Chondrocyte (in vitro differentiated cells): ENCODE results near the gene INHA. TPM values are rescaled to one million over a fixed set of nuclear protein-coding genes. Genes with fewer than 3 reads are reported as not detected.

Experiments
- DNase-seq: peaks from one replicate; pipeline ENCODE4 v3.0.0; 2021; ENCODE audit warnings: mixed read lengths, low spot score
- H3K27ac Mint-ChIP-seq: one replicate; pipeline ENCODE4 v1.8.0; 2021; ENCODE audit warnings: mild to moderate bottlenecking, moderate library complexity, mixed read lengths; ENCODE audit not compliant: unreplicated experiment
- H3K27me3 Mint-ChIP-seq: 2 replicates; pipeline ENCODE4 v1.8.0; 2021; ENCODE audit warnings: low read depth, mixed read lengths
- H3K36me3 Mint-ChIP-seq: 2 replicates; pipeline ENCODE4 v1.8.0; 2021; ENCODE audit warnings: low read depth, mixed read lengths
- H3K4me1 Mint-ChIP-seq: 2 replicates; pipeline ENCODE4 v1.8.0; 2021; ENCODE audit warnings: low read depth, mild to moderate bottlenecking, mixed read lengths
- H3K4me3 Mint-ChIP-seq: one replicate; pipeline ENCODE4 v1.8.0; 2021; ENCODE audit warnings: mild to moderate bottlenecking, moderate library complexity, mixed read lengths; ENCODE audit not compliant: unreplicated experiment
- H3K9me3 Mint-ChIP-seq: 2 replicates; pipeline ENCODE4 v1.8.0; 2021; ENCODE audit warnings: low read depth, mixed read lengths
- total RNA-seq: library from RNA; stranded (reverse); gene quantifications from 3 replicates; pipeline ENCODE4 v1.2.1, GENCODE V29; 2021
- TF ChIP-seq, protein P1 (sequence below): fragments of 200-600 bp; sonication (generic); IDR thresholded peaks from 2 replicates; pipeline ENCODE4 v1.5.0; 2021; ENCODE audit warnings: antibody characterized with exemption, mild to moderate bottlenecking, moderate library complexity

The INHA gene
- total RNA-seq, 1 donor from 2014 or later, result 1.0 TPM

DNA sequence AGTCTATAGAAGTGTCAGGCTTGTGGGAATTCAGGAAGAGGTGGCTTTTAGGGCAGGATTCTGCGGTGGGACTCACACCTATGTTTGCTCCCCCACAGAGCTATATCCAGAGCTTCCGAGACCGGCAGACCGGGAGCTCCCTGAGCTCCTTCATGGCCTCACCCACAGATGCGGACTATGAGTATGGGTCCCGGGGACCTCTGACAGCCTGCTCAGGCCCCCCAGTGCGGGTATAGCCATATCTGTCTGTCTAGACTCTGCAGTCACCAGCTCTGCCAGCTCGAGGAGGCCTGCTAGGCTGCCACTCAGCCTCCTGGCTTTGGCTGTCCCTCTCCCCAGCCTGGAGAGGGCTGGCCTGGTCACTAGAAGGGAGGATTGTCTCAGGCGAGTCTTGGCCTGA is 22.5 kb upstream of the INHA start:
- no peak overlapping the region for H3K27ac Mint-ChIP-seq
- peaks cover 11% of the 10 kb centered on the region for H3K36me3 Mint-ChIP-seq
- TF ChIP-seq, protein P1, sequence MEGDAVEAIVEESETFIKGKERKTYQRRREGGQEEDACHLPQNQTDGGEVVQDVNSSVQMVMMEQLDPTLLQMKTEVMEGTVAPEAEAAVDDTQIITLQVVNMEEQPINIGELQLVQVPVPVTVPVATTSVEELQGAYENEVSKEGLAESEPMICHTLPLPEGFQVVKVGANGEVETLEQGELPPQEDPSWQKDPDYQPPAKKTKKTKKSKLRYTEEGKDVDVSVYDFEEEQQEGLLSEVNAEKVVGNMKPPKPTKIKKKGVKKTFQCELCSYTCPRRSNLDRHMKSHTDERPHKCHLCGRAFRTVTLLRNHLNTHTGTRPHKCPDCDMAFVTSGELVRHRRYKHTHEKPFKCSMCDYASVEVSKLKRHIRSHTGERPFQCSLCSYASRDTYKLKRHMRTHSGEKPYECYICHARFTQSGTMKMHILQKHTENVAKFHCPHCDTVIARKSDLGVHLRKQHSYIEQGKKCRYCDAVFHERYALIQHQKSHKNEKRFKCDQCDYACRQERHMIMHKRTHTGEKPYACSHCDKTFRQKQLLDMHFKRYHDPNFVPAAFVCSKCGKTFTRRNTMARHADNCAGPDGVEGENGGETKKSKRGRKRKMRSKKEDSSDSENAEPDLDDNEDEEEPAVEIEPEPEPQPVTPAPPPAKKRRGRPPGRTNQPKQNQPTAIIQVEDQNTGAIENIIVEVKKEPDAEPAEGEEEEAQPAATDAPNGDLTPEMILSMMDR, result no peak
- peaks cover 18% of the 10 kb centered on the region for H3K4me1 Mint-ChIP-seq
- no peaks in the 10 kb centered on the region for H3K27me3 Mint-ChIP-seq
- H3K9me3 Mint-ChIP-seq, result no peaks in the 10 kb centered on the region
- H3K4me3 Mint-ChIP-seq, result no peak overlapping the region
- DNase-seq, result no peak

DNA sequence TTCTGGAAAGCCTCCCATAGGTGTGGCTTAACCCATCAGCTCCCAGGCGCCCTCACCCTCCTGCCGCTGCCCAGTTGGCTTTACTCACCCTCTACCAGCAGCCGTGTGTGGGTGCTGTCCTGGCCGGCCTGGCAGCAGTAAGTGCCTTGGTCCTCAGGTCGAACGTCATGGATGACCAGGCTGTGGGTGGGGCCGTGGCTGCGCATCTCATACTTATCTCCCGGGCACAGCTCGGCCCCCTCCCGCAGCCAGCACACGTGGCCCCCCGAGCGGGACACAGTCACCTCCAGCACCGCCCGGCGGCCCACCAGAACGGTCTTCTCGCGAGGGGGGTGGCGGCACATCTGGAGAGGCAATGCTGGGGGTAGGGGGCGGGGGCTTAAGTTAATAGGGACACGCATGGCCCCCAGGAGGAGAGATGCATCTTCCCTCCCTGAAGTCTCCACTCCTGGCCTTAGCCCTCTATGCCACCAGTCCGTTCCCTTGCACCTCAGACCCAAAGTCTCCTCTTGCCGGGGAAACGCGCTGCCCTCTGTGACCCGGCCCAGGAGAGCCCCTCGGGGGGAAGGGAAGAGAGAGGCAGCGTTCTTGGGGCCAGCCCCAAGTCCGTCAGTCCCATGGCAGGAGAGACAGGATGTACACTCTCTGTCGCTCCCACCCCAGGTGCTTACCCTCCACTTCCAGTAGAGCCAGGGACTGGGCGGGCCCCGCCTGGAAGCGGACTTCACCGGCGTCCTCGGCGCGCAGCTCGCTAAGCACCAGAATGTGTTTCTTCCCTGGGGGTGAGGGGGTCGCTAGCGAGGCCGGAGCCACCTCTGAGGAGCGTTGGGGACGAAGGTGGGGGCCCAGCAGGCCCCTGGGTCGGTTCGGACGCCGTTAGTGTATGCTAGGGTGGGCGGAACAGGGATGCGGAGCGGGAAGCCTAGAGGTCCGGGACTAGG is 20.4 kb upstream of the INHA start:
- no peaks in the 10 kb centered on the region for H3K27me3 Mint-ChIP-seq
- H3K27ac Mint-ChIP-seq, result peak overlapping the region; percentile 27
- peaks cover 12% of the 10 kb centered on the region for H3K36me3 Mint-ChIP-seq
- TF ChIP-seq, protein P1, result peak; percentile 8
- no peak for DNase-seq
- H3K4me3 Mint-ChIP-seq, result peak overlapping the region; percentile 76
- peaks cover 15% of the 10 kb centered on the region for H3K4me1 Mint-ChIP-seq
- no peaks in the 10 kb centered on the region for H3K9me3 Mint-ChIP-seq

DNA sequence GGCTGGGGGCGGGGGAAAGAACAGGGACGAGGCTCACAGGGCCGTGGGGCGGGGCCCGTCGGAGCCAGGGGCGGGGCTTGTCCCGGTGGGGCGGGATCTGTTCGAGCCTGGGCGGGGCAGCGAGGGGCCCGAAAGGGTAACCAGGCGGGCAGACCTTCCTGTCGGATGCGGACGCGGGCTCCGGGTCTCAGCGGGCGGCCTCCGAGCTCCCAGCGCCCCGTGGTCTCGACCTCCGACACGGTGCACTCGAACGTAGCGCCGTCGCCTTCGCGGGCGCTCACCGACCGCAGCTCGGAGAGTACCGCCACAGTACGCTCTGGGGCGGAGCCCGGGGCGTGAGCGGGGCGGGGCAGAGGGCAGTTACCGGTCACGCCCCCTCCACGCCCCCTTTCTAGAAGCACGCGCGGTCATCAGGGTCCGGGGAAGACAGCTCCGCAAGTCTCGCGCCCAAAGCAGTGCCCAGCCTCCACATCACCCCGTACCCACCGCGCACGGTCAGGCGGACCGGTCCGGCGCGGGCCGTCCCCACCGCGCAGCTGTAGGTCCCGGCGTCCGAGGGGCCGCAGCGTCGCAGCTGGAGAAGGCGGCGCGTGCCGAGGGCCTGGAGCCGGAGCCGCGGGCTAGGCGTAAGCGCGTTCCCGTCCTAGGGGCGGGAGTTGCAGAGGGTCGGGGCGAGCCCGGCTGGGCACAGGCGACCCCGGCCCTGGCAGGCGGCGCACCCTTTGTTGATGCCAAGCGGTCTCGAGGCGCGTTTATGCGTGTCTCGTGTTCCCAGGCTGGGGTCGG is 19.5 kb upstream of the INHA start:
- Mint-ChIP-seq H3K4me1 (peaks cover 15% of the 10 kb centered on the region), H3K36me3 (peaks cover 9% of the 10 kb centered on the region), H3K9me3 (no peaks in the 10 kb centered on the region), H3K27ac (no peak overlapping the region), H3K4me3 (peak overlapping the region; percentile 76), H3K27me3 (no peaks in the 10 kb centered on the region)
- peak; percentile 93 for DNase-seq
- TF ChIP-seq, protein P1, result no peak

DNA sequence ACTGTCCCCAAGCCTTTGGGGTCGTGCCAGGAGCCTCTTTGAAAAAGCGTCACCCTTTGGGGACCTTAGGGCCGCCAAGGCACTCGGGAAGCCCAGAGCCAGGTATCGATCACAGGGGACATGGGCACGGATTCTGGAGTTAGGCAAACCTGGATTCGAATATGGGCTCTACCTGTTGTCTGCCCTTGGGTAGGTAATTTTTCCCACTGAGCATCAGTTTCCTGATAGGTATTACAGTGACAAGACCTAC is 19.0 kb upstream of the INHA start:
- TF ChIP-seq, protein P1, result no peak

DNA sequence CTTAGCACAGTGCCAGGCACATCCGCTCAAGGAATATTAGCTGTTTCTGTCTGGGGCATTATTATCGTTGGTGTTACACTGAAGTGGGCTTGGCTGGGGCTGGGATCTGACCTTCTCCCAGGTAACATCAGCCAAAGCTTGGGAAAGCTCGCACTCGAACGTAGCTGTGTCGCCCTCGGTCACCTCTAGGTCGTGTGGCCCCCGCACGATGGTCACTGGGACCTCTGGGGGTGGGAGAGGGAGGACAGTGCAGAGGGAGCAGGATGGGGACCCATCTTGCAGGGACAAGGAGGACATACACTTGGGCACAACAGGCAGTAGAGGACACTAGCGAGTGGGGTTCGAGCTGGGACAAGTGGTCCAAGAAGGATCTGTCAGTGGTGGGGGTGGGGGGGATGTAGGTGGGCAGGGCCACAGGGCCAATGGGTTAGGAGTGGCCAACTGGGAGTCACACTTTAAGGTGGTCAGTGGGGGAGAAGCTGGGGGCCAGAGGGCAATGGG is 18.6 kb upstream of the INHA start:
- H3K9me3 Mint-ChIP-seq, result no peaks in the 10 kb centered on the region
- DNase-seq, result no peak
- no peak overlapping the region for H3K27ac Mint-ChIP-seq
- peaks cover 15% of the 10 kb centered on the region for H3K4me1 Mint-ChIP-seq
- H3K36me3 Mint-ChIP-seq, result peaks cover 7% of the 10 kb centered on the region
- H3K27me3 Mint-ChIP-seq, result no peaks in the 10 kb centered on the region
- H3K4me3 Mint-ChIP-seq, result no peak overlapping the region
- TF ChIP-seq, protein P1, result no peak

More for the DNA sequence above, 19.0 kb upstream of the INHA start:
- no peak overlapping the region for H3K4me3 Mint-ChIP-seq
- peaks cover 9% of the 10 kb centered on the region for H3K36me3 Mint-ChIP-seq
- no peaks in the 10 kb centered on the region for H3K27me3 Mint-ChIP-seq
- no peaks in the 10 kb centered on the region for H3K9me3 Mint-ChIP-seq
- peaks cover 15% of the 10 kb centered on the region for H3K4me1 Mint-ChIP-seq
- H3K27ac Mint-ChIP-seq, result no peak overlapping the region
- no peak for DNase-seq
